ENCODE measurements around the gene ANTKMT.

ANTKMT gene, protein sequence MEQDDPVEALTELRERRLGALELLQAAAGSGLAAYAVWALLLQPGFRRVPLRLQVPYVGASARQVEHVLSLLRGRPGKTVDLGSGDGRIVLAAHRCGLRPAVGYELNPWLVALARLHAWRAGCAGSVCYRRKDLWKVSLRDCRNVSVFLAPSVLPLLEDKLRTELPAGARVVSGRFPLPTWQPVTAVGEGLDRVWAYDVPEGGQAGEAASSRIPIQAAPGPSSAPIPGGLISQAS

DNA sequence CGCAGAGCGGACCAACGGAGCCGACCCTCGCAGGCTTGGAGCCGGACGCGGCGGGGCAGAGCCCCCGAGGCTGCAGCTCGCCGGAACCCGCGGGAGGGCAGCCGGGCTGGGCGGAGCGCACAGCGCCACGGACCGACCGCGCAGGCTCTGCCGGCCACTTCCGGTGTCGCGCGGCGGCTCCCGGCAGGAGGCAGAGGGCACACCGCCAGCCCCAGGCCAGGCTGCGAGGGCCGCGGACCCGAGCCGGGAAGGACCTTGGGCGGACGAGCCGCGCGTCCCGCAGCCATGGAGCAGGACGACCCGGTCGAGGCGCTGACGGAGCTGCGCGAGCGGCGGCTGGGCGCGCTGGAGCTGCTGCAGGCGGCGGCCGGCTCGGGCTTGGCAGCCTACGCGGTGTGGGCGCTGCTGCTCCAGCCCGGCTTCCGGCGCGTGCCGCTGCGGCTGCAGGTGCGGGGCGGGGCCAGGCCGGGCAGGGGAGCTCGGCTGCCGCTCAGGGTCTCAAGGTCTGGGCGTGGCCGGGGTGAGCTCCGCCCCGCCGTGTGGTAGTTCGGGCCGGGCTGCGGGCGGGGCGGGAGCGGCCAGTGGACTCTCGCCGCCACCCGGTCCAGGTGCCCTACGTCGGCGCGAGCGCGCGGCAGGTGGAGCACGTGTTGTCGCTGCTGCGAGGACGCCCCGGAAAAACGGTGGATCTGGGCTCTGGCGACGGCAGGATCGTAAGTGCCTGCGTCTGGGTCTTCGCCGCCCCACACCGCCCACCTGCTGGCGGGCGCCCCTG, at the start of gene ANTKMT:
Gene ANTKMT (plus strand): TSS at position 157 of the 775 bp plus-strand sequence. CDS start 129 bp downstream, at position 286.
- peak; percentile 85 for DNase-seq

DNA sequence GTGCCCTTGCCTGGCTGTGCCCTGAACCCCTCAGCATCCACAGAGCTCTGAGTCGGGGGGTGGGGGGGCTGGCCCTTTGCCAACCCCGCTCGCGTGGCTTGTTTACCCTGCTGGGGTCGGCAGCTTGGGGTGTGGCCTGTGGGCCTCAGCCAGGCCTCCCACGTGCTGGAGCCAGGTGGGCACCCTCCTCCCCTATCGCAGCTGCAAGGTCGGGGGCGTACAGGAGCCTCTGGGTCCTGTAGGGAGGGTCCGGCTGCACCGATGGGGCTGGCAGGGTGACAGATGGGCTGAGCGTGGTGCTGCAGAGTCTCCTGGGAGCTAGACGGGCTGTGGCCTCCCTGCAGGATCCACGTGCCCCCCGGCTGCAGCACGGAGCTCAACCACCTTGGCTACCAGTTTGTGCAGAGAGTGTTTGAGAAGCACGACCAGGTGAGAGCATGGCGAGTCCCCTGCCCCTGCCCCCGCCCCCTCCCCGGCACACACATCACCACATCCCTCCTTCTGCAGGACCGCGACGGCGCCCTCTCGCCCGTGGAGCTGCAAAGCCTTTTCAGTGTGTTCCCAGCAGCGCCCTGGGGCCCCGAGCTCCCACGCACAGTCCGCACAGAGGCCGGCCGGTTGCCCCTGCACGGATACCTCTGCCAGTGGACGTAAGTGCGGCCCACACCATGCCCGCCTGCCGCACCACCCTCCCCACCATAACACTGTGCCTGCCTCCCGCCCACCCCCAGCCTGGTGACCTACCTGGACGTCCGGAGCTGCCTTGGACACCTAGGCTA, 49.4 kb upstream of the ANTKMT start:
- no peak for DNase-seq

DNA sequence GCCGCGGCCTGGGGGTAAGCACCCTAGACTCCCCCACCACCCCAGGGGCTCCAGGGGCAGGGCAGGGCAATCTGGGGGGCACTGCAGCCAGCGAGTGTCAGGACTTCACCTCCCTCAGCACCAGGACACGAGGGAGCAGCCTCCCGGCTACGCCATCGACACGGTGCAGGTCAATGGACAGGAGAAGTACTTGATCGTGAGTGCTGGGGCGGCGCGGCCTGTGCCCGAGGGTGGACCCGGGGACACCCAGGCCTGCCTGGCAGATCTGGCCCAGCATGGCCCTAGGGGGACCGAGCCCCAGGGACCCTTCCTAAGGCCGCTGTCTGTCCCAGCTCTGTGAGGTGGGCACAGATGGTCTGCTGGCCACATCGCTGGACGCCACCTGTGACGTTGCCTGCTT, 48.6 kb upstream of the ANTKMT start:
- DNase-seq: no peak

DNA sequence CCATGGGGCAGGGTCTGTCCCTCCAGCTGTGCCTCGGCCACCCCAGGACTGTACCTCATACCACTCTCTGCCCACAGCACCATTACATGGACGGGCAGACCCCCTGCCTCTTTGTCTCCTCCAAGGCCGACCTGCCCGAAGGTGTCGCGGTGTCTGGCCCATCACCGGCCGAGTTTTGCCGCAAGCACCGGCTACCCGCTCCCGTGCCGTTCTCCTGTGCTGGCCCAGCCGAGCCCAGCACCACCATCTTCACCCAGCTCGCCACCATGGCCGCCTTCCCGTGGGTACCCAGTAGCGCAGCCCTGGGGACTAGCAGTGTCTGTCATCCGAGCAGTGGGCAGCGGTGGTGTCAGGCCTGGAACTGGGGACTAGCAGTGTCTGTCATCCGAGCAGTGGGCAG, 48.1 kb upstream of the ANTKMT start:
- DNase-seq: no peak

DNA sequence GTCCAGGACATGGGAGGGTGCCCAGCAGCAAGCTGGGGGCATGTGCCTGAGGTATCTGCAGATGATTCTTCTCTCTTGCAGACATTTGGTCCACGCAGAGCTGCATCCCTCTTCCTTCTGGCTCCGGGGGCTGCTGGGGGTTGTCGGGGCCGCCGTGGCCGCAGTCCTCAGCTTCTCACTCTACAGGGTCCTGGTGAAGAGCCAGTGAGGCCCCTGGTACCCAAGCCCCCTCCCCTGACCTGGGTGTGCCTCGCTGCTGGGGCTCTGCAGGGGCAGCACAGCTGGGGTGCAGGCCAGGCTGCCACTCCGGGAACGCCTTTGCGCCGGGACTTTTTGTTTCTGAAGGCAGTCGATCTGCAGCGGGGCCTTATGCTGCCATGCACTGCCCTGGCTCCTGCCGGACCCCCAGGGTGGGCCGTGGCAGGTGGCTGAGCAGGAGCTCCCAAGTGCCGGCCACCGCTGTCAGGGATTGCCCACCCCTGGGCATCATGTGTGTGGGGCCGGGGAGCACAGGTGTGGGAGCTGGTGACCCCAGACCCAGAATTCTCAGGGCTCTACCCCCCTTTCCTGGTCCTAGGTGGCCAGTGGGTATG, 47.5 kb upstream of the ANTKMT start:
- DNase-seq: no peak

DNA sequence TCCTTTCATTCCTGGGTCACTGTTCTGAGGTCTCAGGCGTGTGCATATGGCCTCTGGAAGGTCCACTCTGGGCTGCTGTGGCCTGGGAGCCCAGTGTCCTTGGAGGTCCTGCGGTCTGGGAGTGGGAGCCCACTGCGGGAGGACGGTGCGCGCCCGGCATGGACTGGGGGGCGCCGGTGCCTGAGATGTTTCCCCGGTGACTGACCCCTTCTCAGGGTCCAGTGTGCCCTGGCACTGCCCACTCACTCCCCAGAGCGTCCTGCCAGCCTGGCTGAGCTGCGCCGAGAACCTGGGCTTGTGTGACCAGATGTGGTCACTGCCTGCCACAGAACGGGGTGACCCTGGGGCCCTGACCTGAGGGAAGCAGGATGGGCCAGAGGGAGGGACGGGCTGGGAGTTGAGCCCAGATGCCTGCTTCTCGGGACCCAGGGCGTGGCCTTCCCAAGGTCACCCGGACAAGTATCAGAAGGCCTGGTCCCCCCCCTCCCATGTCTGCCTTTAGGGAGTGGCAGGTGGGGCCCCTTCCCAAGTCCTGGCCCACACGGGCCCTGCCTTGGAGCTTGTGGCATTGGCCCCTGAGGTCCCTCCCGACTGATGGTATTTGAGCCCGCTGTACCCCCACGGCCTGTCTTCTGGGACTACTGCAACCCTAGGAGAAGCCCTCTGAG, 46.6 kb upstream of the ANTKMT start:
- no peak for DNase-seq

DNA sequence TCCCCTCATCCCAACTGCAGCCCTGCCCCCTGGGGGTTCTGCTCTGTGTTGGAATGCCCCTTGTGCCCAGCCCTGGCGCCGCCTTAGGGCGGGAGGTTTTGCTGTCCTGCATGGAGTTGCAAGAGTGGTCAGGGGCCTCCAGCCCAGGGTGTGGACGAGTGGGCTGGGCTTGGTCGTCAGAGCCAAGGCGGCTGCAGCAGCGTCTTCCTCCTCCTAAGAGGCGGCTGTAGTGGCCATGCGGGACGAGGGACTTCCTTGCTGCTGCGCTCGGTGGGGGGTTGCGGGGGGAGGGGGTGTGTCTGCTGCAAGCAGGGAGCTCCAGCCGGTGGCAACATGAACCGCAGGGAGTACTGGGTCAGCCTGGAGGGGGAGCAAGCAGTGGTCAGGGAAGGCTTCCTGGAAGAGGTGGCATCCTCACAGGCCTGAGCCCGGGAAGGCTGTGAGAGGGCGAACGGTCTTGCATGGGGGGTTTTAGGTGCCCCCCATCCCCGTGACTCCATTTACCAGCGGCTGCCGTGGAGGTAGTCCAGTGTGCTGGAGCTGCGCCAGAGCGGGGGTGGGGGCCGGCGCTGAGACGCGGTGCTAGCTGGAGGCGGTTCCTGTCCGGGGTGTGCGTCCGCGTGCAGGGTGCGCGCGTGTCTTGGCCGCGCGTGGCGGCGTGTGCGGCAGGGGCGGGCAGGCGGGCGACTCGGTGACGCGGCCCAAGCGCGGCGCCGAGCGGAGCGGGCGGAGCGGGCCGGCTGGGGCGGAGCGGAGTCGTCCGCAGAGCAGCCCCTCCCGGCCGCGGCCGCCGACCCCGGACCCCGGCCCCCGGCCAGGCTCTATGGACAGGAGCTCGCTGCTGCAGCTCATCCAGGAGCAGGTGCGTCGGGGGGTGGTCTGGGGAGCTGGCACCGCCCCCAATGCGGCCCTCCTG, 45.7 kb upstream of the ANTKMT start, which contains the start of gene RHBDL1:
Gene RHBDL1 (plus strand): TSS at position 704 of the 916 bp plus-strand sequence. CDS start 120 bp downstream, at position 824.
- no peak for DNase-seq

DNA sequence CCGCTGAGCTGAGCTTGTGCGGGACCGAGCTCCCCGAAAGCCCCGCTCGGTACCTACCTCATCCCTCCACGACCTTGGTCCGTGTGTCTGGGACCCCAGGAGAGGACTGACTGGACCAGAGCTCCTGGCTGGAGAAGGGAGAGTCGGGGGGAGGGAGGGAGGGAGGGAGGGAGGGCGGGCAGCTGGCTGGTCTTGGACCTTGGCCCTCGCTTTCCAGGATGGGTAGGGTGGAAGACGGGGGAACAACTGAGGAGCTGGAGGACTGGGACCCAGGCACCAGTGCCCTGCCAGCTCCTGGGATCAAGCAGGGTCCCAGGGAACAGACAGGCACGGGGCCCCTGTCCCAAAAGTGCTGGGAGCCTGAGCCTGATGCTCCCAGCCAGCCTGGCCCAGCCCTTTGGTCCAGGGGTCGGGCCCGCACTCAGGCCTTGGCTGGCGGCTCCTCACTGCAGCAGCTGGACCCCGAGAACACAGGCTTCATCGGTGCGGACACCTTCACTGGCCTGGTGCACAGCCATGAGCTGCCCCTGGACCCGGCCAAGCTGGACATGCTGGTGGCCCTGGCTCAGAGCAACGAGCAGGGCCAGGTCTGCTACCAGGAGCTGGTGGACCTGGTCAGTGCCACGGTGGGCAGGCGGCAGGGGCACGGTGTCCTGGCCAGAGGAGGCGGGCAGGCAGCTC, 44.9 kb upstream of the ANTKMT start:
- no peak for DNase-seq

DNA sequence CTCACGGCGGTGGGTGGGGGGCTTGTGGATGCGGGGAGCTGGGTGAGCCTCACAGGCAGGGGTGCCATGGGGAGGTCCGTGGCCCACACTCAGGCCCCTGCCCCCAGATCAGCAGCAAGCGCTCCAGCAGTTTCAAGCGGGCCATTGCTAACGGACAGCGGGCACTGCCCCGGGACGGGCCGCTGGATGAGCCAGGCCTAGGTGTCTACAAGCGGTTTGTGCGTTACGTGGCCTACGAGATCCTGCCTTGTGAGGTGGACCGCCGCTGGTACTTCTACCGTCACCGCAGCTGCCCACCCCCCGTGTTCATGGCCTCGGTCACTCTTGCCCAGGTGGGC, 44.4 kb upstream of the ANTKMT start:
- no peak for DNase-seq

DNA sequence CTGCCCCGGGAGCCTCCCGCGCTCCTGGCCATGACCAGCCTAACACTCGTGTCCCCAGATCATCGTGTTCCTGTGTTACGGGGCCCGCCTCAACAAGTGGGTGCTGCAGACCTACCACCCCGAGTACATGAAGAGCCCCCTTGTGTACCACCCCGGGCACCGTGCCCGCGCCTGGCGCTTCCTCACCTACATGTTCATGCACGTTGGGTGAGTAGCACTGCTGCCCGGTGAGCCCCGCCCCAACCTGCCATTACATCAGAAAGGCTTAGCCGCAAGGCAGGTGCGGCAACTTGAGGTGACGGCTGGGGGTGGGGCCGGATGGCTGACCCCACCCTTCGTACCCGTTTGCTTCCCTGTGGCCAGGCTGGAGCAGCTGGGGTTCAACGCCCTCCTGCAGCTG, 44.0 kb upstream of the ANTKMT start:
- no peak for DNase-seq

DNA sequence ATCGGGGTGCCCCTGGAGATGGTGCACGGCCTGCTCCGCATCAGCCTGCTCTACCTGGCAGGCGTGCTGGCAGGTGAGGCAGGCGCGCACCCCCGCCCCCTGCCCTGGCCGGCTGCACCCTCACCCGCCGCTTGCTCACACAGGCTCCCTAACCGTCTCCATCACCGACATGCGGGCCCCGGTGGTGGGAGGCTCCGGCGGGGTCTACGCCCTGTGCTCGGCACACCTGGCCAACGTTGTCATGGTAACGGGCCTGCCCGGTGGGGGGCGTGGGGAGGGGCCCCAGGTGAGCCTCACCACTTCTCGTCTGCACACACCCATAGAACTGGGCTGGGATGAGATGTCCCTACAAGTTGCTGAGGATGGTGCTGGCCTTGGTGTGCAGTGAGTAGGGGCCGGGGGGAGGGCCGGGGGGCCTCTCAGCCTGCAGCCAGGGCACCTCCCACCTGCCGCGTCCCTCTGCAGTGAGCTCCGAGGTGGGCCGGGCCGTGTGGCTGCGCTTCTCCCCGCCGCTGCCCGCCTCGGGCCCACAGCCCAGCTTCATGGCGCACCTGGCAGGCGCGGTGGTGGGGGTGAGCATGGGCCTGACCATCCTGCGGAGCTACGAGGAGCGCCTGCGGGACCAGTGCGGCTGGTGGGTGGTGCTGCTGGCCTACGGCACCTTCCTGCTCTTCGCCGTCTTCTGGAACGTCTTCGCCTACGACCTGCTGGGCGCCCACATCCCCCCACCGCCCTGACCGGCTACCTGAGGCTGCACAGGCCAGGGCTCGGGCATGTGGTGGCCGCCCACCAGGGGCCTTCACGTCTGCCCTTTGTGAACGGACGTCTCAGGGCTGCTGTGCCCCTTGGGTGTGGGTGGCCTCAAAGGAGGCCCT, 43.4 kb upstream of the ANTKMT start:
- no peak for DNase-seq

DNA sequence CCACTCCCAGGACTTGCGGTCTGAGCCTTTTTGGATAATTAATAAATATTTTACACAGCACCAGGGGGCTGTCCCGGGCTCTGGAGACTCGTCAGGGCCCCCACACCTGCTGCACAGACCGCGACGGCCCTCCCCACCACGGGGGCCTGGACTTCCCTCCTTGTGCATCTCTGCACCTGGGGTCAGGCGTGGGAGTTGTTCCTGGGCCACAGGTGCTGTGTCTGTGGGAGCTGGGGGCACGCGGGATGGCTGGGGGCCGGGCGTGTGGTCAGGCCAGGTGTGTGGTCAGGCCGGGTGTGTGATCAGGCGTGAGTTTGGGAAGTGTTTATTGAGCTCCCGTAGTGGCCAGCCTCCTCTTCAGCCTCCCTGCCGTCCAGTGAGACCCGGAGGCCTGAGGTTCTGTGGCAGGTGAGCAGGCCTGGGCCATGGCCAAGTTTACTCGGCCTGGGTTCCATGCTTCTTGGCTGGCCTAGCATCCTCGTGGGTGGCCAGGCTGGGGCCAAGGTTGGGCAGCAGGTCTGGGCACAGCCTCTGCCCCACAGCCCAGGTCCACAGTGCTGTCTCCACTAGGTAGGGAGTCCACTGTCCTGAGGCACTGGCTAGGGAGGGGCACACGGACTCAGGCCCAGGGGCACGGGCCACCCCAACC, 42.6 kb upstream of the ANTKMT start:
- no peak for DNase-seq

DNA sequence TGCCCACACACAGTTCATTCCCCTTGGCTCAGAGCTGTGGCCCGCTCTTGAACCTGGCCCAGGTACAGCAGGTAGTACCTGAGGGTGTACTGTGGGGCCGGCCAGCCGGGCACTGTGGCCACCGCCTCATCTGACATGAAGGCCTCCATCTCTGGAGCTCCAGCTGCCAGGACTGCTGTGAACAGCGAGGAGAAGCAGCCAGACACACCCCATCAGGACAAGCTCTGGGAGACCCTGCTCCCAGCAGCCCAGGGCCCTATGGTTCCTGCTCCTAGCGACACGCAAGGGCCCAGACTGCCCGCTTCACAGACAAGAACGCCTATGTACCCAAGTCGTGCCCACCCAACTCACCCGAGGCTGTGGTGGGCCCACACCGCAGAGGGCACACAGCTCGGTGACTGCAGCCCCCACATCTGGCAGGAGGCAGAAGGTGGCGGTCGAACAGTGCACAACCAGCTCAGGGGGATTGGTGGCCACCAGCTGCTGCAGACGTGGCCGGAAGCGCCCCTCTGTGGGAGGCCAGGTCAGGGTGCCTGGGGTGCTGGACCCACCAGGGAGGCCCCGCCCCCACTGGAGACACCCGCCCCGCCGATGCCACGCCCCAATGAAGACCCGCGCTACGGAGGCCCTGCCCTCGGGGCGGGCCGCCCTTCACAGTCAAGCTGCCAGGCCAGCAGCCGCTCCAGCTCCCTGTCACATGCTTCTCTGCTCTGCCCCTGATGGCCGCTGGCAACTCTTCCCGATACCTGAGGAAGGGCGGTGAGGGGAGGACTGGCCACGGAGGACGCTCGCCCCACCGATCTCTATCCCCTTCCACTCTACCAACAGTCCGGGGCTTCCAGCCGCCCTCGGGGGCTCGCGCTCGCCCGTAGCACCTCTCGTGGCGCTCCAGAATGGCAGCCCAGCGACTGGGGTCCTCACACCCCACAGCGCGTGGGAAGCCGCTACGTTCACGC, 41.8 kb upstream of the ANTKMT start:
- DNase-seq: peak; percentile 78

DNA sequence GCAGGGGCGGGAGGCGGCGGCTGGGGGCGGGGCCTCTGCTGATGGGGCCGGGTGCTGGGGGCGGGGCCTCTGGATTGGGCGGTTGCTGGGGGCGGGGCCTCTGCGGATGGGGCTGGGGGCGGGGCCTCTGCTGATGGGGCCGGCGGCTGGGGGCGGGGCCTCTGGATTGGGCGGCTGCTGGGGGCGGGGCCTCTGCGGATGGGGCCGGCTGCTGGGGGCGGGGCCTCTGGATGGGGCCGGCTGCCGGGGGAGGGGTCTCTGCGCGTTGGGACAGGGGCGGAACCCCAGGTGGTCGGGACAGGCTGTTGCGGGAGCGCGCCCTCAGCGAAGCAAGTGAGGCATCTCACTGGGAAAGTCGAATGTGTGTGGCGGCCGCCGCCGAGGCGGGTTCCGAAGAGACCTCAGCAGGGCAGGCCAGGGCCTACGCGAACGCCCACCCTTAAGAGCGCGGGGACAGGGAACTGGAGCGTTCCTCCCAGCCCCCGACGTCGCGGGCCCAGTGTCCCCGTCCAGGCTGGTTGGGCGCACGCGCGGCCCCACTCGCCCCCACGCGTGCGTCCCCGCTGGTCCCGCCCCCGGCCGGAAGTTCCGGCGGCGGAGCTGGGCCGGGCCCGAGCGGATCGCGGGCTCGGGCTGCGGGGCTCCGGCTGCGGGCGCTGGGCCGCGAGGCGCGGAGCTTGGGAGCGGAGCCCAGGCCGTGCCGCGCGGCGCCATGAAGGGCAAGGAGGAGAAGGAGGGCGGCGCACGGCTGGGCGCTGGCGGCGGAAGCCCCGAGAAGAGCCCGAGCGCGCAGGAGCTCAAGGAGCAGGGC, 40.9 kb upstream of the ANTKMT start, which contains the start of gene STUB1:
Gene STUB1 (plus strand): TSS at position 597 of the 811 bp plus-strand sequence. CDS start 116 bp downstream, at position 713.
- DNase-seq: peak; percentile 97

DNA sequence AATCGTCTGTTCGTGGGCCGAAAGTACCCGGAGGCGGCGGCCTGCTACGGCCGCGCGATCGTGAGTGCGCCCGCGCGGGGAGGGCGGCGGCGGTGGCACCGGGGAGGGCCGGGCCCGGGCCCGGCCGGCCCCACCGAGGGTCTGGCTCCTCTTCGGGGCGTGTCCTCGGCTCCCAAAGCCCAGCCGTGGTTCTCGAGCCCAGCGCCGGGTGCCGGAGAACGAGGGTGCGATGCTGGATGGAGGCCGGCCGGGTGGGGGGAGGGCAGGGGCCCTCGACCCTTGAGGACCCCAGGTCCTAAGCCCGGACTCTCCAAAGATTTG, 40.4 kb upstream of the ANTKMT start:
- no peak for DNase-seq

DNA sequence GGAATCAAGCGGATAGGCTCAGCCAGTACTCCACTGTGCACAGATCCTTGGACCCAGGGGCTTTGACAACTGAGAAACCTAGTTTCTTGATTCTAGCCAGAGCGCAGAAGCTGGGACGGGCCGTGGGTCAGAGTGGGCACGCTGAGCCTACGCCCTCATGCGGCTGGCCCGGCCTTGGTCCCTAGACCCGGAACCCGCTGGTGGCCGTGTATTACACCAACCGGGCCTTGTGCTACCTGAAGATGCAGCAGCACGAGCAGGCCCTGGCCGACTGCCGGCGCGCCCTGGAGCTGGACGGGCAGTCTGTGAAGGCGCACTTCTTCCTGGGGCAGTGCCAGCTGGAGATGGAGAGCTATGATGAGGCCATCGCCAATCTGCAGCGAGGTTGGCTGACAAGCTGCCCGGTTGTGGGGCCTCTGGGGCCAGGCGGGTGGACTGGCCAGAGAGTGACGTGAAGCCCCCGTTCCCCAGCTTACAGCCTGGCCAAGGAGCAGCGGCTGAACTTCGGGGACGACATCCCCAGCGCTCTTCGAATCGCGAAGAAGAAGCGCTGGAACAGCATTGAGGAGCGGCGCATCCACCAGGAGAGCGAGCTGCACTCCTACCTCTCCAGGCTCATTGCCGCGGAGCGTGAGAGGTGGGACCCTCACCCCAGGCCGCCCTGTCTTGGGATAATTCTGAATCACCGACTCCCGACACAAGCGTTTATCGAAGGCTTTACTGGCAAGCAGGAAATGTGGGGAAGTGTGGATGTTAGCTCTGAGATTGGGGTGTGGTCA, 39.8 kb upstream of the ANTKMT start:
- DNase-seq: no peak
